OCI-M1 (cell line): Measurements from ENCODE around the gene ZNF205.
"Not testable (repeated sequence)": the region's sequence is repeated elsewhere in the genome, so short reads cannot be mapped to it uniquely, and the experiment has no call there.

Experiments used
- DNase-seq: peaks from one replicate; lab custom pipeline; 2025; lab: John Stamatoyannopoulos, UW

The ZNF205 gene

GRCh38 chr16:3112058-3112880 lies at the start of gene ZNF205:
TSS of gene ZNF205 (plus strand) at chr16:3112586. CDS start at chr16:3113431, 845 bp downstream.
- peak; percentile 79 for DNase-seq

GRCh38 chr16:3063625-3064386 lies 48.6 kb upstream of the ZNF205 start:
- DNase-seq: peak; percentile 46

DNA sequence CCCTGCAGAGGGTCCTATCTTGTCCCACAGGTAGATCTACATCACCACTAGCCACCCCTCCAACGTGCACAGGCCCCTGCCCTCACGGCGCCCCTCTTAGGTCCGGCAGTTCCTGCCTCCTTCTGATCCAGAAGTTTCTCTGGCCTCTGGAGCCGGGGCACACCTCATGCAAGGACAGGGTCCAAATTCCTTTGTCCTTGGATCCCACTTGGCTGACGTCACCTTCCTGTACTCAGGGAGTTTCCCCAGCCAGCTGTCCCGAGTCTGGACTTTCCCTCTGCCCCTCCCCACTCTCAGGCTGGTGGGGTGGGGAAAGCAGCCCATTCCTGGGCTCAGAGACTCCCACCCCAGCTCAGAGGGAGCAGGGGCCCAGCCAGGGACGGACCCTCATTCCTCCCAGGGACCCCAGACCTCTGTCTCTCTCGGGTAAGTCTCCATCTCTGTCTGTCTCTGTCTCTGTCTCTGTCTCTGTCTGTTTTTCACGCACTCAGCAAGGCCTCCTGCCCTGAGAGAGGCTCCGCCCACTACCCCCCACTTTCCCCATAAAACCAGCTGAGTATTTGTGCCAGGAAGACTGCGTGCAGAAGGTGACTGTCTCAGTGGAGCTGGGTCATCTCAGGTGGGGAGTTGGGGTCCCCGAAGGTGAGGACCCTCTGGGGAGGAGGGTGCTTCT lies 47.2 kb upstream of the ZNF205 start, which contains the start of gene IL32:
IL32 (plus strand) TSS at position 572 of the 673 bp plus-strand sequence. CDS start 172 bp downstream, outside the sequence.
- DNase-seq: no peak

DNA sequence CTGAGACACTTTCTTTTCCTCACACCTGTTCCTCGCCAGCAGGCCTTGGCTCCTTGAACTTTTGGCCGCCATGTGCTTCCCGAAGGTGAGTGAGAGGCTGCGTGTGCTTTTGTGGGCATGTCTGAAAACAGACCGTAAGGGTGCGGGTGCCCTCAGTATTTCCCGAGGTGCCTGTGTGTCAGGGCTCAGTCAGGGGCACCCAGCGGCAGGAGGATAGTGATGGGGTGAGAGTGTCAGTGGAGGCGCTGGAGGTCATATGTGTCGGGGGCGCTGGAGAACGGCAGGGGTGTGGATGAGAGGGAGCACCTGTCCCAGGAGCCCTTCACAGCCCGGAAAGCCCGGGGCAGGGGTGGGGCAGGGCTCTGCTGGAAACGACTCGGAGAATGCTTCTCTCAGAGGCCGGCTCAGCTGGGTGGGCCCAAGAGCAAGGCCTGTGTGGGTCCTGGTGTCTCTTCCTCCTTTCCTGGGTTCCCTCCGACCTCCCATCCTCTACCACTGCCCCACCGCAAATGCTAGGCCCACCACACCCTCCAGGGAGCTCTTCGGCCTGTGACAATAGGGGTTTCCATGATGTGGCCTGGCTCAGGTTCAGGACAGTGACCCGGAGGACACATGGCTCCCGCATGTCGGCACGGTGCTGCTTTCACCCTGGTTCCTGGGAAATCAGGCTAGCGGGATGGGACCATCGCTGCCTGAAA lies 46.5 kb upstream of the ZNF205 start:
- no peak for DNase-seq

DNA sequence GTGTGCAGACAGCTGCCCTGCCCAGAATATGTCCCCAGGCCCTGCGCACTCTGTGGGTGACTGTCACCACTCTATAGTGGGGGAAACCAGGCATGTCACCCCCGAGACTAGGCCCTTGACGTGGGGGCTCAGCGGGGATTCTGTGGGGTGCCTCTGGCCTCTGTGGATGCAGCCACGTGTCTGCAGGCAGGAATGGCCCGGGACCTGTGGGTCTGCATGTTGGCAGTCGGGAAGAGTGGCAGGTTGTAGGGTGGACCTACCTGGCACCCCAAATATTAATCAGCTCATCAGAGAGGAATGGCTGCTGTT lies 46.0 kb upstream of the ZNF205 start:
- DNase-seq: no peak

- DNase-seq: no peak
Observed at GRCh38 chr16:3068487-3068886, 43.9 kb upstream of the ZNF205 start.

DNA sequence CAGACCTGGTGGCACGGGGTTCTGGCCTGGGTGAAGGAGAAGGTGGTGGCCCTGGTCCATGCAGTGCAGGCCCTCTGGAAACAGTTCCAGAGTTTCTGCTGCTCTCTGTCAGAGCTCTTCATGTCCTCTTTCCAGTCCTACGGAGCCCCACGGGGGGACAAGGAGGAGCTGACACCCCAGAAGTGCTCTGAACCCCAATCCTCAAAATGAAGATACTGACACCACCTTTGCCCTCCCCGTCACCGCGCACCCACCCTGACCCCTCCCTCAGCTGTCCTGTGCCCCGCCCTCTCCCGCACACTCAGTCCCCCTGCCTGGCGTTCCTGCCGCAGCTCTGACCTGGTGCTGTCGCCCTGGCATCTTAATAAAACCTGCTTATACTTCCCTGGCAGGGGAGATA lies 43.2 kb upstream of the ZNF205 start:
- DNase-seq: not testable (repeated sequence)

DNA sequence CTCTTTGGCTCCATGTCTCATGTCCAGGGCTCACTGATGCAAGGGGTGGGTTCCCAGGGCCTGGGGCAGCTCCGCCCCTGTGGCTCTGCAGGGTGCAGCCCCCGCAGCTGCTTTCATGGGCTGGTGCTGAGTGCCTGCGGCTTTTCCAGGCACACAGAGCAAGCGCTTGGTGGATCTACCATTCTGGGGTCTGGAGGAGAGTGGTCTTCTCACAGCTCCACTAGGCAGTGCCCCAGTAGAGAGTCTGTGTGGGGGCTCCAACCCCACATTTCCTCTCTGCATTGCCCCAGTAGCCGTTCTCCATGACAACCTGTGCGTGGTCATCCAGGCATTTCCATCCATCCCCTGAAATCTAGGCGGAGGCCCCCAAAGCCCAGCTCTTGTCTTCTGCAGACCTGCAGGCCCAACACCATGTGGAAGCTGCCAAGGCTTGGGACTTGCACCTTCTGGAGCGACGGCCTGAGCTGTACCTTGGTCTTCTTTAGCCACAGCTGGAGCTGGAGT lies 41.7 kb upstream of the ZNF205 start:
- no peak for DNase-seq

- DNase-seq: no peak
Observed at GRCh38 chr16:3071655-3072054, 40.7 kb upstream of the ZNF205 start.

GRCh38 chr16:3072148-3072547 lies 40.2 kb upstream of the ZNF205 start:
- not testable (repeated sequence) for DNase-seq

- not testable (repeated sequence) for DNase-seq
Observed at GRCh38 chr16:3072576-3073263, 39.7 kb upstream of the ZNF205 start.

GRCh38 chr16:3073448-3073847 lies 38.9 kb upstream of the ZNF205 start:
- no peak for DNase-seq

DNA sequence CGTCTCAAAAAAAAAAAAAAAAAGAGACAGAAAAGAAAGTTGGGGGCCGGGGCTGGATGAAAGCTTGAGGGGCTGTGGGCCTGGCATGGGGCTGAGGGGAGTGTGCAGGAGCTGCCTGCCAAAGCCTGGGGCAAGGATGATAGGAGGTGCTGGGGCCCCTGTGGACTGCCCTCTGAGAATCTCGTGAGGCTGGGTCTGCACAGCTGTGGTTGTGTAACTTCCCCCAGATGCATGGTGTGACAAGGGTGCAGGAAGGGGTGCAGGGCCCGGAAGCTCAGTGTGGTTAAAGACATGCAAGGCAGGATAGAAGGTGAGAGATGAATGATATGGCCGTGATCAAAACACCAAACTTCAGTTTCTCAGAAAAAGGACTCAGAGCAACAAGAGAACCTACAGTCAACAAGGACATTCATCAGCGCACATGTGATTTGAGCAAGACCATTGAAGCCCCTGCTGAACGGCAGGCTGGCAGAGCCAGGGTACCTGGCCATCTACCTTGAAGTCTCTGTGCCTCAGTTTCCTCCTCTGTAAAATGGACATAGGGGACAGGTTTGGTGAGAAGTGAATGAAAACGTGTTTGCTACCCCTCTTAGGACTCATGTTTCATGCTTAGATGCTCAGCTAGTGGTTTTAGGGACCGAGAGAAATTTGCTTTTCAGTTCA lies 37.4 kb upstream of the ZNF205 start:
- DNase-seq: no peak

DNA sequence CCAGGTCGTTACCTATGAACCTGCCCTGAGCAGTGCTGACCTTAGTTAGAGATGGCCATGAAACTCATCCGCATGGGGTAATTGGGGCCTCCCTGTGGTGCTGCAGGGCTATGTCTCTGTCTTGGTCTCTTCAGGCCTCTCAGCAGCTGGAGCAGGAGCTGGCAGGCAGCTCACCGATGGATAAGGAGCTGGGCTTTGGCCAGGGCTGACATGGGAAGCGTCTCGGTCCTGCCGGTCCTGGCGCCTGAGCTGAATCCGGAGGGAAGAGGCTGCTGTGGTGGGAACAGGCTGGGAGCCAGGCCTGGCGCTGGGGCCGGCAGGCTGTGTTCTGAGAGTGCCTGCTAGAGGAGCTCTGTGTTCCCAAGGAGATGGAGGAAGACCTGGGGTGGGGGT lies 36.9 kb upstream of the ZNF205 start:
- no peak for DNase-seq

DNA sequence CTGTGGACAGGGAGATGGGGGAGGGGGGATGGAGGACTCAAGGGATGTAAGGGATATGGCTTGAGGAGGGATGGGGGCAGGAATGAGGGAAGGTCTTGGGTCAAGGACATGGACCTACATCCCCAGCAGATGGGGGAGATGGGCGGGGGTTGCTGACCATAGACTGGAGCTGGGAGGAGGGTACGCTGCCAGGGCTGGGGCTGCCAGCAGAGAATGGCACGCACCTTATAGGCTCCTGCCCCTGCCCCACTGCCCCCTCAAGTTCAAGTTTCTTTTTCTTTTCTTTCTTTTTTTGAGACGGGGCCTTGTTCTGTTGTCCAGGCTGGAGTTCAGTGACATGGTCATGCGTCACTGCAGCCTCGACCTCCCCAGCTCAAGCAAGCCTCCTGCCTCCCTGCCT lies 36.4 kb upstream of the ZNF205 start:
- not testable (repeated sequence) for DNase-seq

DNA sequence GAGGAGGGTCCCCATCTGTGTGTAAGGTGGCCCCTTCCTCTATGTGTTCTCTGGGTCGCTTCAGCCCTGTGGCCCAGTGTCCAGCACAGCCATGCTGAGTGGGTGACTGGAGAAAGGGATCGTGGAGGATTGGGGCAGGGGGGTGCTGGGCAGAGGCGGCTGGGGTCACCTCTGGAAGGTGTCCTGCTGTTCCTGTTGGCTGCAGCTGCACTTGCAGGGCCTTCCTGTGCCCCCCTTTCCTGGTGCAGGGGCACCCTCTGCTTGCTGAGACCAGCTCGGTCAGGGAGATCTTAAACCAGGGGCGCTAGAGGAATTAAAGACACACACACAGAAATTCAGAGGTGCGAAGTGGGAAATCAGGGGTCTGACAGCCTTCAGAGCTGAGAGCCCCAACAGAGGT lies 35.8 kb upstream of the ZNF205 start:
- no peak for DNase-seq

GRCh38 chr16:3080024-3080423 lies 32.4 kb upstream of the ZNF205 start:
- no peak for DNase-seq

DNA sequence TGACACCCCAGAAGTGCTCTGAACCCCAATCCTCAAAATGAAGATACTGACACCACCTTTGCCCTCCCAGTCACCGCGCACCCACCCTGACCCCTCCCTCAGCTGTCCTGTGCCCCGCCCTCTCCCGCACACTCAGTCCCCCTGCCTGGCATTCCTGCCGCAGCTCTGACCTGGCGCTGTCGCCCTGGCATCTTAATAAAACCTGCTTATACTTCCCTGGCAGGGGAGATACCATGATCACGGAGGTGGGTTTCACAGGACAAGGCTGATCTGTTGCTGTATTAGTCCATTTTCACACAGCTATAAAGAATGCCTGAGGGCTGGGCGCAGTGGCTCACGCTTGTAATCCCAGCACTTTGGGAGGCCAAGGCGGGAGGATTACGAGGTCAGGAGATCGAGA lies 30.4 kb upstream of the ZNF205 start:
- not testable (repeated sequence) for DNase-seq

- DNase-seq: not testable (repeated sequence)
Observed at GRCh38 chr16:3083408-3083807, 29.0 kb upstream of the ZNF205 start.

DNA sequence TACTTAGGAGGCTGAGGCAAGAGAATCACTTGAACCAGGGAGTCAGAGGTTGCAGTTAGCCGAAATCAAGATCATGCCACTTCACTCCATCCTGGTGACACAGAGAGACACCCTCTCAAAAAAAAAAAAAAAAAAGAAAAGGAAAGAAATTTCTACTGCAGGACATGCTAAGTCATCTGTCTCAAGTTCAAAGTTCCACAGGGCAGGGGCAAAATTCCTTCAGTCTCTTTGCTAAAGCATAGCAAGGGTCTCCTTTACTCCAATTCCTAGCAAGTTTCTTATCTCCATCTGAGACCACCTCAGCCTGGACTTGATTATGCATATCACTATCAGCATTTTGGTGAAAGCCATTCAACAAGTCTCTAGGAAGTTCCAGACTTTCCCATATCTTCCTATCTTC lies 27.9 kb upstream of the ZNF205 start:
- DNase-seq: no peak
